ENCODE data around the gene PSMA8. TPM values are rescaled to one million over a fixed set of nuclear protein-coding genes. Genes with fewer than 3 reads are reported as not detected.
"Not testable (repeated sequence)": the region's sequence is repeated elsewhere in the genome, so short reads cannot be mapped to it uniquely, and the experiment has no call there.

PSMA8 gene
- total RNA-seq, 1 donor from 2014 or later: not detected

DNA sequence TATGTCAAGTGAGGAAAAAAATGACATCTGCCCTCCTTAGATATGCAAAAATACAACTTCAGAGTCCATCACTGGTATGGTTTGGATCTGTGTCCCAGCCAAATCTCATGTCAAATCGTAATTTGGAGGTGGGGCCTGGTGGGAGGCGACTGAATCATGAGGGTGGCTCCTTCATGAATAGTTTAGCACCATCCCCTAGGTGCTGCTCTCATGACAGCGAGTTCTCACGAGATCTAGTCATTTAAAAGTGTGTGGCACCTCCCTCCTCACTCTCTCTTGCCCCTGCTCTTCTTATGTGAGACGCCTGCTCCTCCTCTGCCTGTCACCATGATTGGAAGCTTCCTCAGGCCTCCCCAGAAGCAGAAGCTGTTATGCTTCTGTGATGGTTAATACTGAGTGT is 5.9 kb upstream of the PSMA8 start:
- H3K4me3 ChIP-seq (ENCODE audit: low read depth, low read length): no peak overlapping the region
- no peak for DNase-seq (ENCODE audit: low read depth)
- TF ChIP-seq, protein P1, sequence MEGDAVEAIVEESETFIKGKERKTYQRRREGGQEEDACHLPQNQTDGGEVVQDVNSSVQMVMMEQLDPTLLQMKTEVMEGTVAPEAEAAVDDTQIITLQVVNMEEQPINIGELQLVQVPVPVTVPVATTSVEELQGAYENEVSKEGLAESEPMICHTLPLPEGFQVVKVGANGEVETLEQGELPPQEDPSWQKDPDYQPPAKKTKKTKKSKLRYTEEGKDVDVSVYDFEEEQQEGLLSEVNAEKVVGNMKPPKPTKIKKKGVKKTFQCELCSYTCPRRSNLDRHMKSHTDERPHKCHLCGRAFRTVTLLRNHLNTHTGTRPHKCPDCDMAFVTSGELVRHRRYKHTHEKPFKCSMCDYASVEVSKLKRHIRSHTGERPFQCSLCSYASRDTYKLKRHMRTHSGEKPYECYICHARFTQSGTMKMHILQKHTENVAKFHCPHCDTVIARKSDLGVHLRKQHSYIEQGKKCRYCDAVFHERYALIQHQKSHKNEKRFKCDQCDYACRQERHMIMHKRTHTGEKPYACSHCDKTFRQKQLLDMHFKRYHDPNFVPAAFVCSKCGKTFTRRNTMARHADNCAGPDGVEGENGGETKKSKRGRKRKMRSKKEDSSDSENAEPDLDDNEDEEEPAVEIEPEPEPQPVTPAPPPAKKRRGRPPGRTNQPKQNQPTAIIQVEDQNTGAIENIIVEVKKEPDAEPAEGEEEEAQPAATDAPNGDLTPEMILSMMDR (conservative IDR thresholded peaks at IDR 0.05; ENCODE audit: low read depth, low read length): no peak

DNA sequence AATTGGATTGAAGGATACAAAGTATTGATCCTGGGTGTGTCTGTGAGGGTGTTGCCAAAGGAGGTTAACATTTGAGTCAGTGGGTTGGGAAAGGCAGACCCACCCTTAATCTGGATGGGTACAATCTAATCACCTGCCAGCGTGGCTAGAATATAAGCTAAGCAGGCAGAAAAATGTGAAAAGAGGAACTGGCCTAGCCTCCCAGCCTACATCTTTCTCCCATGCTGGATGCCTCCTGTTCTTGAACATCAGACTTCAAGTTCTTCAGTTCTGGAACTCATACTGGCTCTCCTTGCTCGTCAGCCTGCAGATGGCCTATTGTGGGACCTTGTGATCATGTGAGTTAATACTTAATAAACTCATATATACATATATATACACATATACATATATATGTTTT is 5.5 kb upstream of the PSMA8 start:
- not testable (repeated sequence) for DNase-seq (ENCODE audit: low read depth); H3K4me3 ChIP-seq (ENCODE audit: low read depth, low read length)

DNA sequence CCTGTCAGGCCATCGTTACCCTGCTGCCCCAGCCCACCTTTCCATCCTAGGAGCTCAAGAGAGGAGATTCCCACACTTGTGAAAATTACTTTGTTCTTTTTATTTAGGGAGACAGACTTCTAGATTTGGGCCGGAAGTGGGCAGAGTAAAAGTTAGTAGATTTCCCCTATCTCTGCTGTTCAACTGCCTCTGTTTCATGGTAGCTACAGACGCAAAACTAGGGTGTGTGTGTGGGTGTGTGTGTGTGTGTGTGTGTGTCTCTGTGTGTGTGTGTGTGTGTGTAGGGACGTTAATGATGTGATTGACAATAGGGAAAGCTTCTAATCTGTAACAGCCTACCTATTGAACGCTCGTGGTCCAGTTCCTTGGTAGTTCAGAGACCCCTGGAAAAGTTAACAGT is 438 bp downstream of the PSMA8 start:
- no peak for DNase-seq (ENCODE audit: low read depth)
- TF ChIP-seq, protein P1 (conservative IDR thresholded peaks at IDR 0.05; ENCODE audit: low read depth, low read length): no peak

DNA sequence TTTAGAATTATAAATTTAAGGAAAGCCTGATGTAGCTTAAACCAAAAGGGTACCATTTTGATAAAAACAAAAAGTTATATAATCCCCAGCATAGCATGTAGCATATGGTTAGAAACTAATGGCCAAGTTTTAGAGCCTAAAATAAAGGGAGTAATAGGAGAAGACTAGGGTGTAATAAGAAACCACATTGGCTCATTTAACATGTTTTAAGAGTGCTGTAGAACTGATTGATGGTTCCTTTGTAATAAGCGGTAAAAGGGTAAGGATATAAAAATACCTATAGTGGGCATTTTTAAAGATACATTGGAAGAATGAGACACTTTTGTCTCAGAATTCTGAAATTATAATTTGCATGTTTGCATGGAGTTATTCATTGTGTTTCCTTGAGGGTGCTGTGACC is 1.9 kb downstream of the PSMA8 start:
- DNase-seq (ENCODE audit: low read depth): no peak
- TF ChIP-seq, protein P1 (conservative IDR thresholded peaks at IDR 0.05; ENCODE audit: low read depth, low read length): no peak
- no peak overlapping the region for H3K4me3 ChIP-seq (ENCODE audit: low read depth, low read length)

More for the DNA sequence above, 438 bp downstream of the PSMA8 start:
- H3K4me3 ChIP-seq (ENCODE audit: low read depth, low read length): no peak overlapping the region

DNA sequence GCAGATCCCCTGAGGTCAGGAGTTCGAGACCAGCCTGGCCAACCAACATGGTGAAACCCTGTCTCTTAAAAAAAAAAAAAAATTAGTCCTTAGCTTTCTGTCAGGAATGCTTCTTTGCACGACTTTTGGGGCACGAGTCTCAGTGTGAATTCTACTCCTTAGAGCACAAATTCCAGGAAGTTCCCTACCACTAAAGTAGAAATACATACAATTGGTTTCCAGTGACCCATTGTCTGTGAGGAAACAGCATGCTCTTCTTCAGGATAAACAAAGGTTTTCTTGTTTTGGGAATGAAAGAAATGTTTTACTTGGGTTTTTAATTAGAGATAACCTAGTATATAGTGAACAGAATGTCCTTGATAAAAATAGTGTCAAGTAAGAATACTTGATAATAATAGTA is 23.7 kb downstream of the PSMA8 start:
- TF ChIP-seq, protein P1 (conservative IDR thresholded peaks at IDR 0.05; ENCODE audit: low read depth, low read length): no peak
- DNase-seq (ENCODE audit: low read depth): no peak
- no peak overlapping the region for H3K4me3 ChIP-seq (ENCODE audit: low read depth, low read length)

DNA sequence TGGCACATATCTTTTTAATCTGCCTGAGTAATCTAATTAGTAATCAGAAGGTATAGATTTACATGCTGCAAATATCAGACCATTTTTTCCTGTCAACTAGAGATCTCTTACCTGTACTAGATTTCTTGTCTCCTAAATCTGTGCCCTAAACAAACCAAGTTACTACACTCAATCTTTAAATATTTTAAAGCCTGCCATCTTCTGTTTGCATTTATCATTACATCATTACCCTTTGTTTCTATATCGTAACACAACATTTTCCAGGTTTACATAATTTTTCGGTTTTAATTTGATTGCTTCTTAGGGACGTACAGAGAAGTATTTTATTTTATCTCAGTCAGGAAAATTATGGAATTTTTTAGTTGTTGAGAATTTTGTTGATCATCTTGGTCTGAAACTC is 25.7 kb downstream of the PSMA8 start:
- TF ChIP-seq, protein P1 (conservative IDR thresholded peaks at IDR 0.05; ENCODE audit: low read depth, low read length): no peak
- DNase-seq (ENCODE audit: low read depth): no peak

DNA sequence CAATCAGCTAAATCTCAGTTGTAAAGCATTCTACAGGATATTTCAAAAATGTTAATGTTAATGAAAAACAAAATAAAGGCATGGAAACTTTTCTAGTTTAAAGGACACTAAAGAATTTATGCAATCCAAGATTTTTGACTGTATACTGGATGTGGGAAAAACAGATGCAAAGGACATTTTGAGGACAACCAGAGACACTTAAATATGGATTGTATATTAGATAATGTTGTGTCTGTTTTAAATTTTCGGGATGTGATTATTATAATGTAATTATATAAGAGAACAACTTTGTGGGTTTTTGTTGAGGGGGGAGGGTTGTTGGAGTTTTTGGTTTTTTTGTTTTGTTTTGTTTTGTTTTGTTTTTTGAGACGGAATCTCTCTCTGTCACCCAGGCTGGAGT is 30.9 kb downstream of the PSMA8 start:
- no peak for DNase-seq (ENCODE audit: low read depth)
- TF ChIP-seq, protein P1 (conservative IDR thresholded peaks at IDR 0.05; ENCODE audit: low read depth, low read length): no peak
- H3K4me3 ChIP-seq (ENCODE audit: low read depth, low read length): no peak overlapping the region

More for the DNA sequence above, 25.7 kb downstream of the PSMA8 start:
- no peak overlapping the region for H3K4me3 ChIP-seq (ENCODE audit: low read depth, low read length)

DNA sequence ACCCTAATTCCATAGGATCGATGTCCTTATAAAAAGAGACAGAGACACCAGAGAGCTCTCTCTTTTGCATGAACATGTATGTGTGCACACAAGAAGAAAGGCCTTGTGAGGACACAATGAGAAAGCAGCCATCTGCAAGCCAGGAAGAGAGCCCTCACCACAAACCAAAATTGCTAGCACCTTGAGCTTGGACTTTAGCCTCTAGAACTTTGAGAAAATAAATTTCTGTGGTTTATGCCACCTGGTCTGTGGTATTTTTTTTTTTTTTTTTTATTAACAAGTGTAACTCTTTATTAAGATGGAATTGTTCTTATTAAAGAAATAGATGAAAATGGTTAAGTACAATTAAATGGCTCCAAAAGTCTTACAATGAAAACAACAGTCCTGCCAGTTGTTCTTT is 33.9 kb downstream of the PSMA8 start:
- not testable (repeated sequence) for H3K4me3 ChIP-seq (ENCODE audit: low read depth, low read length); DNase-seq (ENCODE audit: low read depth)

Measured in epithelial cell of proximal tubule (primary cell).